Heart right ventricle (tissue), 16 donors: ENCODE measurements around the gene COMMD9. TPM values are rescaled to one million over a fixed set of nuclear protein-coding genes. Genes with fewer than 3 reads are reported as not detected.
A peak's percentile ranks its signal among the peaks of the same experiment; 100 is the strongest.

Experiments used
- ATAC-seq, 8 donors: fragments of 200-7000 bp; cut with Tn5 transposase; one replicate each; pipeline ENCODE4 v1.9.1; 2020; ENCODE audit warnings: mild to moderate bottlenecking in 8 of 8, moderate library complexity in 8 of 8, moderate number of reproducible peaks in 1 of 8
- DNase-seq, 2 donors: peaks; one replicate each; pipeline ENCODE4 v3.0.0-alpha.2; 2020
- H3K27ac ChIP-seq, 10 donors: fragments of 200-600 bp; sonication (generic) in 2 of 10; one replicate each; pipeline versions ENCODE4 v1.5.0 to v1.8.0; 2020 to 2022; ENCODE audit warnings: mild to moderate bottlenecking in 3 of 10
- H3K27me3 ChIP-seq, 7 donors: fragments of 200-600 bp; one replicate each; pipeline ENCODE4 v1.8.0; 2021 to 2022; ENCODE audit warnings: mild to moderate bottlenecking in 2 of 7
- H3K36me3 ChIP-seq, 9 donors: fragments of 200-600 bp; sonication (generic) in 1 of 9; one replicate each; pipeline versions ENCODE4 v1.5.0 to v1.8.0; 2020 to 2022; ENCODE audit warnings: mild to moderate bottlenecking in 2 of 9
- H3K4me1 ChIP-seq, 9 donors: fragments of 200-600 bp; sonication (generic) in 1 of 9; one replicate each; pipeline versions ENCODE4 v1.5.0 to v1.8.0; 2020 to 2022; ENCODE audit warnings: mild to moderate bottlenecking in 4 of 9
- H3K4me3 ChIP-seq, 10 donors: fragments of 200-600 bp; sonication (generic) in 2 of 10; one replicate each; pipeline versions ENCODE4 v1.5.0 to v1.8.0; 2020 to 2022; ENCODE audit warnings: mild to moderate bottlenecking in 7 of 10, moderate library complexity in 2 of 10
- H3K9me3 ChIP-seq, 11 donors: fragments of 200-600 bp in 10 of 11; sonication (generic) in 2 of 11; one replicate each; pipeline versions ENCODE4 v1.5.0 to v1.8.0; 2013 to 2022; ENCODE audit warnings: mild to moderate bottlenecking in 2 of 11, control low read depth in 1 of 11, moderate library complexity in 1 of 11
- WGBS, 2 donors: extraction: QIAGEN DNeasy Blood & Tissue Kit; methylation state at CpG; one replicate each; pipeline ENCODE4 v1.1.7; 2013; ENCODE audit warnings: inconsistent platforms in 1 of 2; 5-methylcytosine and 5-hydroxymethylcytosine counted together
- intact Hi-C, 10 donors: fragments of 100-400 bp; cut with DNase I; formaldehyde crosslinking; loops; one replicate each; pipeline versions ENCODE4 v1.11.1 to v1.14.2; 2022
- polyA plus RNA-seq, 2 donors: library from polyadenylated mRNA; stranded (reverse); fragments of 200-250 nt; gene quantifications; one replicate each; pipeline ENCODE4 v1.2.3, GENCODE V29; 2013
- total RNA-seq, 10 donors: library from RNA; stranded (reverse); fragmentation: NEBNext Ultra II Directional in 3 of 10; extraction: Animal tissue kit (Norgen Biotek cat#: 25700) in 3 of 10; gene quantifications; one replicate each; pipeline versions ENCODE4 v1.2.1 to v1.2.4, GENCODE V29; 2021 to 2023
- TF ChIP-seq, protein P1 (sequence below), 9 donors: fragments of 200-600 bp; sonication (generic) in 2 of 9; IDR thresholded peaks; one replicate each; pipeline versions ENCODE4 v1.5.0 to v1.8.0; 2021 to 2022; ENCODE audit warnings: antibody characterized with exemption in 9 of 9, mild to moderate bottlenecking in 5 of 9, moderate library complexity in 1 of 9
- donor health status: Arrhythmogenic right ventricular cardiomyopathy.
- donor health status: ischemic (EF 13 %, LVEDD 7.1; RV severe dilation, severe dysfunction).
- donor health status: healthy with polysubstance abuse.
- donor health status: DM: no; HTN: yes; CAD: no.
- donor health status: DM: no; HTN: no; CAD: no.
- donor health status: ischemic (EF 25% LVEDD 6.9; RV normal size, moderate dysfunction).
- donor health status: ischemic (EF 25% LVEDD 5.7; RV mildly dilated, moderate dysfunction).
- donor health status: healthy.
- donor health status: DM: yes; HTN: yes; CAD: no.
- donor health status: Ischemic cardiomyopathy.
- donor health status: ischemic (EF 35%, LVEDD 5.7; RV mildly dilated, moderate dysfunction).
- donor health status: nonischemic (EF 11% LVEDD 7.7; RV severe dilation, severe dysfunction).
- donor health status: DM: yes; HTN: yes; CAD: no.
- donor health status: PGD.
- donor health status: ischemic (EF 29% LVEDD 5.4; RV normal size, mild dysfunction).
- donor health status: nonischemic (EF 23%, LVEDD 6.1; RV moderate dilation, normal function).

The COMMD9 gene
- total and polyA plus RNA-seq, 12 donors: 22.3 to 69.4 (median 56.0) TPM

DNA sequence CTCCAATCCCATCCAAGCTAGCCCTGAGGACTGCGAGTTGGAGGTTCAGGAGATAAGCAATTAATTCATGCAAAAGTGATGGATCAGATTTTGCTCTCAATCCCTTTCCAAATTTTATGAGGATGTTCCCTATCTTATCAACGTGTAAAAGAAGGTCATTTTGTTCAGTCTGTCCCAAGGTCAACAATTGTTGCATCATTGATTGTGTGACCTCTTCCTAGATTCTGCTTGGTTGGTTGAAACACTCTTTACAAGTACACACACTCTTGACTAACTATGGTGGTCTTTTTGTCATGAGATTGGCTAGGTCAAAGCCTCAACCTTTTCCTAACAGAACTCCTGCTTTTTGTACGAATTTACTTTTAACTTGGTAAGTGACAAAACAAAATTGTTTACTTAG is 41.7 kb downstream of the COMMD9 start:
- ATAC-seq (no peak), DNase-seq (no peak)
- peaks cover 0 to 13% (median 0%) of the 10 kb centered on the region in 7 donors for H3K27me3 ChIP-seq
- intact Hi-C loops: no loop called here
- H3K36me3 ChIP-seq: no peaks in the 10 kb centered on the region
- peaks cover 0 to 21% (median 0%) of the 10 kb centered on the region in 9 donors for H3K4me1 ChIP-seq
- TF ChIP-seq, protein P1, sequence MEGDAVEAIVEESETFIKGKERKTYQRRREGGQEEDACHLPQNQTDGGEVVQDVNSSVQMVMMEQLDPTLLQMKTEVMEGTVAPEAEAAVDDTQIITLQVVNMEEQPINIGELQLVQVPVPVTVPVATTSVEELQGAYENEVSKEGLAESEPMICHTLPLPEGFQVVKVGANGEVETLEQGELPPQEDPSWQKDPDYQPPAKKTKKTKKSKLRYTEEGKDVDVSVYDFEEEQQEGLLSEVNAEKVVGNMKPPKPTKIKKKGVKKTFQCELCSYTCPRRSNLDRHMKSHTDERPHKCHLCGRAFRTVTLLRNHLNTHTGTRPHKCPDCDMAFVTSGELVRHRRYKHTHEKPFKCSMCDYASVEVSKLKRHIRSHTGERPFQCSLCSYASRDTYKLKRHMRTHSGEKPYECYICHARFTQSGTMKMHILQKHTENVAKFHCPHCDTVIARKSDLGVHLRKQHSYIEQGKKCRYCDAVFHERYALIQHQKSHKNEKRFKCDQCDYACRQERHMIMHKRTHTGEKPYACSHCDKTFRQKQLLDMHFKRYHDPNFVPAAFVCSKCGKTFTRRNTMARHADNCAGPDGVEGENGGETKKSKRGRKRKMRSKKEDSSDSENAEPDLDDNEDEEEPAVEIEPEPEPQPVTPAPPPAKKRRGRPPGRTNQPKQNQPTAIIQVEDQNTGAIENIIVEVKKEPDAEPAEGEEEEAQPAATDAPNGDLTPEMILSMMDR (IDR thresholded peaks at IDR 0.05): no peak
- H3K27ac ChIP-seq: peak overlapping the region in 1 of 10 donors; percentile 63
- peaks cover 0 to 16% (median 0%) of the 10 kb centered on the region in 11 donors for H3K9me3 ChIP-seq
- no peak overlapping the region for H3K4me3 ChIP-seq
- WGBS, 2 donors: 58 to 61% methylated on average over 3 of the region's 3 CpGs

DNA sequence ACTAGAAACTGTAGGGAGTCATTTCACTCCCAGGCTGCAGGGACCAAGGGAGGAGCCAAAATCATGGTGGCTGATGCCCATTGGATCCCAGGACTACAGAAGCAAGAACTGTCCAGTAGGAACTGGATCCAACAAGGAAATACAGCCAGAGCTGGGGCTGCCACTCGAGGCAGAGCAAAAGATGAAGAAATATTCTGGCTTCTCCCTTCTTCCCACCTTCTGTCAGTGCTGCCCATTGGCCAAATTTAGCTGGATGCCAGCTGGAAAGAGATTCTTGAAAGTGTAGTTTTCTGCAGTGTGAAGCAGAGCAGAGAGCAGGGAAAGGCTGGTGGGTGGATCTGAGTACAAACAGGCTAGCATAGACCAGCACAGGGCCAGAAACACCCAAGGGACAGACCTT is 45.6 kb downstream of the COMMD9 start:
- H3K27me3 ChIP-seq: peaks cover 0 to 17% (median 0%) of the 10 kb centered on the region in 7 donors
- 63 to 83% methylated on average over 1 of the region's 1 CpG for WGBS, 2 donors
- no peak for ATAC-seq
- no peaks in the 10 kb centered on the region for H3K9me3 ChIP-seq
- H3K36me3 ChIP-seq: no peaks in the 10 kb centered on the region
- peaks cover 0 to 11% (median 0%) of the 10 kb centered on the region in 9 donors for H3K4me1 ChIP-seq
- no peak overlapping the region for H3K27ac ChIP-seq
- intact Hi-C loops: no loop called here
- no peak overlapping the region for H3K4me3 ChIP-seq
- TF ChIP-seq, protein P1 (IDR thresholded peaks at IDR 0.05): no peak
- DNase-seq: no peak

DNA sequence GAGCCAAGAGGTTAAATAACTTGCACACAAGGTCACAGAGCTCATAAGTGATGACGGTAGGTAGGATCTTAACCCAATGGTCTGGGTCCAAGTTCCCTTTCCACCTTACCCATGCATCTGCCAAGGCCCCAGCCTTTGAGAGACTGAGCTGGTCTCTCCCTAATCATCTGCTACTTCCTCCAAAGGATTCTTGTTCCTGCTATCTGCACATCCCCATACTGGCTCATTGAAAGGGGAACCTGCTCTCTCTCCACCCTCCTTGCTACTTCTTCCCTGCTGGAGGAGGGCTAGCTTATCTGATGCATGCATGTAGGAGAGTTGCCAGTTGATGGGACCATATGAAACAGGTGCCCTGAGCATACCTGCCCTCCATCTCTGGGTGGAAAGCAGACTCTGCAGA is 47.7 kb downstream of the COMMD9 start:
- no peaks in the 10 kb centered on the region for H3K36me3 ChIP-seq
- 76 to 86% methylated on average over 1 of the region's 1 CpG for WGBS, 2 donors
- TF ChIP-seq, protein P1 (IDR thresholded peaks at IDR 0.05): no peak
- DNase-seq: no peak
- H3K27ac ChIP-seq: no peak overlapping the region
- ATAC-seq: no peak
- H3K27me3 ChIP-seq: peaks cover 0 to 7% (median 0%) of the 10 kb centered on the region in 7 donors
- H3K4me3 ChIP-seq: no peak overlapping the region
- peaks cover 0 to 7% (median 0%) of the 10 kb centered on the region in 9 donors for H3K4me1 ChIP-seq
- H3K9me3 ChIP-seq: no peaks in the 10 kb centered on the region
- intact Hi-C loops: no loop called here

DNA sequence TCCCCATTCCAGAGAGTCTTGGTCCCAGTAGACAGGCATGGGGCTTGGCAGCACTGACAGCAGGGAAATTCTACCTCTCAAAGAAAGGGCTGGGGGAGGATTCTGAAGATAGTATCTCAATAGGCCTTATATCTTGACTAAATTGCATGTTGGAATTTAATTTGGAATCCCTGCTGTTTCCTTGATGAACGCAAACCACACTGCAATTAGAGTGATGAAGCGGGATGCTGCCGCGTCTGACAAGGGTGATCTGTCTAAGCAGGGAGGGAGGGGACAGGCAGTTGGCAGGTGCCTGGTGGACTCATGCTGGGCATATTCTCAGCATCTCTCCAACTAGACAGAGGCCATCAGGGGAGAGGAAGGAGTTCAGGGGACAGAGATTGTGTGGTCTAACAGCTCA is 48.4 kb downstream of the COMMD9 start:
- Histone ChIP-seq H3K27ac (no peak overlapping the region), H3K9me3 (no peaks in the 10 kb centered on the region), H3K36me3 (no peaks in the 10 kb centered on the region), H3K4me1 (peaks cover 0 to 7% (median 0%) of the 10 kb centered on the region in 9 donors), H3K4me3 (no peak overlapping the region), H3K27me3 (peaks cover 0 to 7% (median 0%) of the 10 kb centered on the region in 7 donors)
- ATAC-seq: no peak
- TF ChIP-seq, protein P1 (IDR thresholded peaks at IDR 0.05): no peak
- DNase-seq: no peak
- WGBS, 2 donors: 91 to 93% methylated on average over 4 of the region's 4 CpGs
- intact Hi-C loops: no loop called here
